VCaP (cell line): Measurements from ENCODE around the gene LGR4.

Source experiments
- H3K27ac ChIP-seq: fragments of 450-650 bp; 2 replicates; pipeline ENCODE4 v1.5.1; 2017
- TF ChIP-seq, protein P1 (sequence below): fragments of 450-650 bp; conservative IDR thresholded peaks from 2 replicates; pipeline ENCODE4 v1.5.1; 2017; ENCODE audit warnings: mild to moderate bottlenecking, moderate library complexity

Gene LGR4

DNA sequence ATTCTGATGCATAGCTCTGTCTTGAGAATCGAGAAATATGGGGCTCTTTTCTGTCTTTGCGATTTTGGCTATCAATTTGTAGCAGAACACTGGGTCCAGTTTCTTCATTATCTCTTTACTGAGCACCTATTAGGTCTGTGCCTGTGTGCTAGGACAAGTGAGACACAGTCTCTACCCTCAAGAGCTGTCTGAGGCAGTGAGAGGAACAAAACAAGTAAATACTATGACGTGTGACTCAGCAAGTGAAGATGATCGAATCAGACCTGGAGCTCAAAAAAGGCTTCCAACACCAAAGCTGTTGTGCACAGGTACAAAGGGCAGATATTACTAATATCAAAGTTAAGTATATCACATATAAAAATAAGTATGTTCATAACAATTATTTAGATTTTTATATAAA, 52.4 kb downstream of the LGR4 start:
- H3K27ac ChIP-seq: no peak overlapping the region
- TF ChIP-seq, protein P1, sequence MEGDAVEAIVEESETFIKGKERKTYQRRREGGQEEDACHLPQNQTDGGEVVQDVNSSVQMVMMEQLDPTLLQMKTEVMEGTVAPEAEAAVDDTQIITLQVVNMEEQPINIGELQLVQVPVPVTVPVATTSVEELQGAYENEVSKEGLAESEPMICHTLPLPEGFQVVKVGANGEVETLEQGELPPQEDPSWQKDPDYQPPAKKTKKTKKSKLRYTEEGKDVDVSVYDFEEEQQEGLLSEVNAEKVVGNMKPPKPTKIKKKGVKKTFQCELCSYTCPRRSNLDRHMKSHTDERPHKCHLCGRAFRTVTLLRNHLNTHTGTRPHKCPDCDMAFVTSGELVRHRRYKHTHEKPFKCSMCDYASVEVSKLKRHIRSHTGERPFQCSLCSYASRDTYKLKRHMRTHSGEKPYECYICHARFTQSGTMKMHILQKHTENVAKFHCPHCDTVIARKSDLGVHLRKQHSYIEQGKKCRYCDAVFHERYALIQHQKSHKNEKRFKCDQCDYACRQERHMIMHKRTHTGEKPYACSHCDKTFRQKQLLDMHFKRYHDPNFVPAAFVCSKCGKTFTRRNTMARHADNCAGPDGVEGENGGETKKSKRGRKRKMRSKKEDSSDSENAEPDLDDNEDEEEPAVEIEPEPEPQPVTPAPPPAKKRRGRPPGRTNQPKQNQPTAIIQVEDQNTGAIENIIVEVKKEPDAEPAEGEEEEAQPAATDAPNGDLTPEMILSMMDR: no peak

DNA sequence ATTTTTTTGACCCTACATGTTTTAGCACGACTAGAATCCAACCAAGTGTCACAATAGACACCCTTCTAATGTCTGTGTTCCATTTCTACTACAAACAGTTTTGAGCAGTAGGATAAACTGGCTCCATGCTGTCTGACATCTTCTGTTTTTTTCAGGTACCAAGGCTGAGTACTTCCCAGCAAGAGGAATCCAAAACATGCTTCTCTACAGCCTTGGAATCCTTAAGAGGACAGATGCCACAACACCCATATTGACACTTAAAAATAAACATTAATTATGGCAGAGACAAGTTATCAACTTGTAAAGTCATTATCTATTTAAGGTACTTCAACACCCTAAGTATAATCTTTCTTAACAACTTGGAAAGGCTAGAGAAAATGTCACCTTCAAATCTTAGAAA, 54.2 kb downstream of the LGR4 start:
- TF ChIP-seq, protein P1: no peak
- peak overlapping the region; percentile 78 for H3K27ac ChIP-seq

DNA sequence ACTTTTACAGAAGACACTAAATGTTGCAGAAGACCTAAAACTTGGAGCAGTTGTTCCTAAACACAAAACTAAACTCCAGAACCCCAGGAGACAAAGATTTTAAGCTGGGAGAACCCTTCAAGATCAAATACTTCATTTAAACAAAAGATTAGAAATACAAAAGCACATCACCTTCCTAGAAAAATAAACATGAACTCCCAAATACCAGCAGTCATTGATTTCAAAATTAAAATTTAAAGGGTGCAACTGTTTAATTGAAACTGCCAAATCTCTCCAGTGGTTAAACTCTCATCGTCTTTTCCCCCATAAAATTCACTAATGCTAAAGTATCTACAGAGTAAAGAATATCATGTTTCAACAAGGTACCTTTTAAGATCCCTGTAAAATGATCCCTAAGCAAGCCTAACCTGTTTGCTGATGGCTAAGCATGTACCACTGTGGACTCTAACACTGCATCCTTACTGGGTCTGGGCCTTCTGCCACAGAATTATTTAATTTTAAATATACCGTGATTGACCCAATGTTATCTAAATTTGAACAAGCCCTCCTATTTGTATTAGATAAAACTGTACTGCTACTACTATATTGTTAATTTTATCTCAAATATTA, 55.9 kb downstream of the LGR4 start:
- TF ChIP-seq, protein P1: no peak

DNA sequence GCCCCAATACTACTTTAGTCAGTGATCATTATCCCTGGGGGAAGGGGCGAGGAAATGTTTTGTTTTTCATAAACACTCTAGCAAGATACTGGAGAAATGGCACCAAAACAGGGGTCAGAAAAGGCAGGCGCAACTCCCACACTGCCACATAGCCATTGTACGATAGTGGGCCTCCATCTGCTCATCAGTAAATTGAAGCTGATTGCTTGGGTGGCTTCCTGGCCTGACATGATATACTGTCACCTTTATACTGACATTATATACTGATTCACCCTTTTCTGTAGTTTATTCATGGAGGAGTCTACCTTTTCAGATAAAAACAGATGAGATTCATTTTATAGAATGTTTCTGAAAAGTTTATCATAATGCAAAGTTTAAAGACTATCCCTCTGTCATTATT, 57.9 kb downstream of the LGR4 start:
- H3K27ac ChIP-seq: peak overlapping the region; percentile 78; the same call in 1 of the 2 replicates

More for the DNA sequence above, 55.9 kb downstream of the LGR4 start:
- H3K27ac ChIP-seq: peak overlapping the region; percentile 78

DNA sequence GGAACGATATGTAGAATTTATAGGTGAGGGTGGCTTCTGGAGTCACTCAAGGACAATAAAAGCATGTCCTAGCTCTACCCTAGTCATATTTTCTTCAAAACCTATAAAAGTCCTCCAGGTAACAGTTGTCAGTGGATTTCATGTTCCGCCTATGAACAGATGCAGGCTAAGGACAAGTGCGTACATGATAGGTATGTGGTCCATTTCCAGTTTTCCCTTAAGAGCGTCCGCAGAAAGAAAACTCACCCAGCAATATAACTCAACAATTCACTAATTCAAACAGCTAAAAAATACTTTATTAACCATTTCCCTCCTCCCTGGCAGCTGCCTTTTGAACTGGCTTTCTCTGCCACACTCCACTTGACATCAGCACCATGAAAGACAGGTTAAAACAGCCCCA, 59.4 kb downstream of the LGR4 start:
- no peak overlapping the region for H3K27ac ChIP-seq
- TF ChIP-seq, protein P1: no peak

More for the DNA sequence above, 57.9 kb downstream of the LGR4 start:
- TF ChIP-seq, protein P1: no peak

DNA sequence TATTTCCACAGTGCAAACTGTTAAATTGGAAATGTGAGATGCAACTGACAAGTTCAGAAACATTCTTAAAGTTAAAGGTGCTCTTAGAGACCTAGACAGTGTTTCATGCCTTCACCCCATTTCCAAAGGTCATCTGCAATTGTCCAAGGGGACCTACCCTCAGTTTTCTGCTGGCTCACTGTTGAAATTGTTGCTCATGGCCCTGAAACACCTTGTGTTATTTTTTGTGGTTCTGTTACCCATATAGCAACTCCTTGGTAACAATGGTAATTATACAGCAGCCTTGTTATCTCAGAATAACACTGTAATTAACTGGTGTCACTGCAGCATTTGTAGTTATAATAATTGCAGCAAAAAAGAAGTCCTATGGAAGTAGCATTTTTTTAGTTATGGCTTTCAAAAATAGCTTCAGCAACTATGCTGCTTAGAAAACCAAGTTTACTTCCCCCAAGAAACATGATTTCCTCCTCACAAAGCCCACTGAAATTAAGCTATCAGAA, 60.3 kb downstream of the LGR4 start:
- TF ChIP-seq, protein P1: no peak
- H3K27ac ChIP-seq: no peak overlapping the region

DNA sequence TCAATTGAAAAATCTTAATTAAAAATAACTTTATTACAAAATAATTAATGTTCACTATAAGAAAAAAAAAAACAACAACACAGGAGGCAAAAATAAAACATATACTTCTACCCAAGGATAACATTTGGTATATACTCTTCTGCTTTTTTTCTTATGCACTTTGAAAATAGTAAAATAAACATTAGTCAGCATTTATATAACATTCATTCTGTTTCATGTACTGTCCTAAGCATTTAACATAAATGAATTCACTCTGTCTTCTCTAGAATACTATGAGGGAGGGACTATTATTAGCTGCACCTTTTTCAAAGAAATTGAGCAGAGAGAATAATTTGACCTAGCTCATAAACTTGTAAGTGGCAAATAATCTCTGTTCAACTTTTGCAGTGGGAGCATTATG, 61.3 kb downstream of the LGR4 start:
- H3K27ac ChIP-seq: no peak overlapping the region
- TF ChIP-seq, protein P1: no peak
